HG03025 (cell line): ENCODE results near the gene HPS1.
A peak's percentile ranks its signal among the peaks of the same experiment; 100 is the strongest.

ENCODE experiments used
- ATAC-seq: cut with Tn5 transposase; IDR thresholded peaks from one replicate; pipeline ENCODE4 v1.9.1; 2021; ENCODE audit warnings: mild to moderate bottlenecking, moderate library complexity; ENCODE audit not compliant: unreplicated experiment, low FRiP score

Gene HPS1

DNA sequence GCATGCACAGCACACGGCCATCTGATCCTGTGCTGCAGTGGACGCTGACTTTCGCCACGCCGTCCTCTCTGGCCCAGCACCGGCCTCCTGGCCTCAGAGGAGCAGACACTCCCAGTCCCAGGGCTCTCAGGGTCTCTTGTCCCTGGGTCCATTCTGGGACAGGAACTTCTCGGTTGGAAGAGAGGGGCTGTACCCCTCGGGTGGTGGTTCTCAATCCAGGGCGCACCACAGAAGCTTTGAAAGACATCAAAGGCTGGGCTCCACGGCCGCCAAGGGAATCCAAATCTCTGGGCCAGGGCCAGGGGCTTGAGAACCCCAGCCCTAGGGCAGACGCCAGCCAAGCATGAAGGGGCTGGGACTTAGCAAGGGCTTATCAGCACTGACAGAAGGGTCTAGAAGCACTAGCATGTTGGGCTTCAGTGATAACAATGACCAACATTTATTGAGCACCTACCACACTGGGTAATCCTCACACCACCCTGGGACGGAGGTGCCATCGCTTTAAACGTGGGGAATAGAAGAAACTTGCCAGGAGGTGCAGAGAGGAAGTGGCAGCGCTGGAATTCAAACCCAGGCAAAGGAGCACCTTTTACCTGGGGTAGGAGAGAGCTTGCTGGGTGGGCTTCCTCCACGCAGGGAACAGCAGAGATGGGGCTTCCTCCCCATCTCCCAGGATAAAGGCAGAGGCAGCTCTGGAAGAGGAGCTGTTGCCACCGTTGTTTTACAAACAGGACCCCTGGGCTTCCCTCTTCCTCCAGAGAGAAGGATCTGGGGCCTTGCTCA is 29.9 kb downstream of the HPS1 start:
- no peak for ATAC-seq

DNA sequence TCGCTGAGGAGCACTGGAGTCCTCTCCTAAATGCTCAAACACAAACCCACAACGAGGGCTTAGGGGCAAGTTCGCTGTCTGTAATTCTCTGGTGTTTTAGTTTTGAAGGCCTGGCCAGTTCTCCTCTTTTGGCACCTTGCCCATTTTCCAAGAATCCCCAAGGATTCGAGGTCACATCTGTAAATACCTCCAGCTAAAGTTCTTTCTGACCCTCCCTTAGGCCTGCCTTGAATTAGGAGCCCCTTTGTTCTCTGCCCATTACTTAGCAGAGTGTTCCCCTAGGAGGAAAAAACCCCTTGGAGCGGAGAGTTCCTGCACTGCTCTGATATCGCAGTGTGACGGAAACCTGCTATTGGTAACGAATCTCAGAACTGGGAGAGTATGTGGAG is 31.0 kb downstream of the HPS1 start:
- no peak for ATAC-seq

DNA sequence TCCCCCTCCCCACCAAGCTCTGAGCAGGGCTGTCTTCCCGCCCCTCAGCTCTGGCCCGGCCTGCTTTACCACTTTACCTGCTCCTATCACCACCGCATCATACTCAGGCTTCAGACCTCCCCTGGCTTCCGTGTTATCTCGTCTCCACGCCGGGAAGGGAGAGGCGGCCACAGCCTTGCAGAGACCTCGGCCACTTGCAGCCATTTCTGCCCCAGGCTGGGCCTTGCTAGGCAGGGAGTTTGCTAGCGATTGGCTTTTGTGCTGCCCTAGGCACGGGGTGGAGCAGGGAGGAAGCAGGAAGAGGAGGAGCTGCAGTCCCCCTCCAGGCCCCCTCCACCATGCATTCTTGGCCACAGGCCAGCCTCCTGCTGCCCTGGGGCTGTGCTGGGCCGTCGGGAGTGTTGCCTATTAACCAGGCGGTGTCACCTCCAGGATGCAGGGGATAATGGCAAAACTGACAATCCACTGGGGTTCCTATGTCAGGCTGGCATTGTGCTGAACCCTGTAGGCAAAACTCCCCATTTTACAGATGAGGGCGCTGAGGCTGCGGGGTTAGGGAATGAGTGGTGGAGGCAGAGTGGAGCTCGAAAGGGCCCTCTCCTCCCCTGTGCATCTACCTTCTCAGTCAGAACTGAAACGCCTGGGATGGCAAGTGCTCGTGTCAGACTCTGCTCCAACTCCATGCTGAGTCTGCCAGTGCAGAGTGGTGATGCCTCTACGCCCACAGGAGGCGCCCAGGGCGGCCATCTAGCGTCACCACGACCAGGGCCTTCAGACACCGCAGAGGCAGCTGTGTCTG is 31.6 kb downstream of the HPS1 start, which contains the start of gene PYROXD2:
Gene PYROXD2 (minus strand): TSS at position 251 of the 799 bp plus-strand sequence. CDS start 47 bp downstream, at position 204.
- no peak for ATAC-seq

DNA sequence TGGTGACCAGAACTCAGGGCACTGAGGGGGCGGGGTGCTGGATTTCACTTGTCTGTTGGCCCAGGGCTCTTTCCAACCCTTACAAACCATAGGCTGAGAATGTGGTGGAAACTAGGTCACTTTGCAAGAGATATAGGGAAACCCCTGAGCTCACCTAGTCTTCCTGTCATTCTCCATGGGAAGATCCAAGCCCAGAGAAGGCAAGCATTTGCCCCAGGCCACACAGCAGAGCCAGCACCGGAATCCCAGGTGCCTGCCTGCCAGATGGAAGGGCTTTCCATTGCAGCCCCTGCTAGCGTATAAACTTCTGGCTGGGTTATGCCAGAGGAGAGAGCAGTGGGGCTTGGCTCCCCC is 32.2 kb downstream of the HPS1 start:
- ATAC-seq, result no peak

DNA sequence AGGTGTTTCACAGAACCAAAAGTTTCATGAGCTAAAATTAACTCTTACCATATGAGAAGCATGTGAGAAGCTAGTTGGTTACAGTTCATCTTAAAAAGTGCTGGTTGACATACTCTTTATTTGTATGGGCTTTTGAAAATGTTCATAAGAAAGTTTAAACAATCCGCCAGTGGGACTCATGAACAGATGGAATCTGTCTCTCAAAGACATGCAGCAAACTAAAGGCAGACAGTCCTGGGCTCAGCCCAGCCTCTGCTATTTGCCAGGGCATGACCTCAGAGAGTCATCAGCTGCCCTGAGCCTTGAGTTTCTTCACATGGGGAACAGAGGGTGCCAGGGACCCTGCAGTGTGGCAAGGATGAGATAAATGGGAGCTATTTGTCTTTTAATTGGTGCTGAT is 35.0 kb downstream of the HPS1 start:
- ATAC-seq, result no peak

DNA sequence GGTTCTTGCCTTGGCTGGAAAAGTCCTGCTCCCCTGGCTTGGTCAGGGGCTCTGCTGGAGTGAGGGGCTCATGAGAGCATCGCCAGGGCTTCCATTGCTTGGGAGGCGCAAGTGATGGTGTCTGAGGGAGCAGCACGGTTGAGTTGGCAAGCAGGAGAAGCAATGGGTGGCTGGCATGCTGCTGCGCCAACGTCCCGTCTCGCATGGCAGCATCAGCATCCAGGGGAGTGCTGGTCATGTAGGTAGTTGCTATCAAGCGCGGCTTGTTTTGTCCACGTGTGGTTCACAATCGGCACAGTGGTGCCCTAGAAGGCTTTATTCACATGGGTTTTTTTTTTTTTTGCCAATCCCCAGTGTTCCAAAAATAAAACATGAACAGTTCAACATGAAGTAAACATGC is 35.6 kb downstream of the HPS1 start:
- ATAC-seq, result no peak

DNA sequence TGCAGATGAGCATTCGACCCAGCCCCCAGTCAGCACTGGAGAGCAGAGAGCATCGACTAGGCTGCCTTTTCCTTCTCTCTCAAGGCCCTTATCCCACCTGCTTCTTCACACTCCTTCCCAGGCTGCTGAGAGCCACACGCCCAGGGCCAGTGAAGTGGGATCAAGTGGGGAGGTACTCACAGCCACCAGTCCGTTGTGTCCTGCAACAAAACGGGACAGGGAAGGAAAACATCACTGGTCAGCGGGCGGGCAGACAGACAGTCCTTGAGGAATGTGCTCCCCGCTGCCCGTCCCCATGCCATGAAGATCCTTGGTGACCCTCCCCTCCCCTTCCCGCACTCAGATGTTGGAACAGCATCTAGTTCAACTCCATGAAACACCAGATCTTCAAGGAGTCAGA is 36.0 kb downstream of the HPS1 start:
- no peak for ATAC-seq

DNA sequence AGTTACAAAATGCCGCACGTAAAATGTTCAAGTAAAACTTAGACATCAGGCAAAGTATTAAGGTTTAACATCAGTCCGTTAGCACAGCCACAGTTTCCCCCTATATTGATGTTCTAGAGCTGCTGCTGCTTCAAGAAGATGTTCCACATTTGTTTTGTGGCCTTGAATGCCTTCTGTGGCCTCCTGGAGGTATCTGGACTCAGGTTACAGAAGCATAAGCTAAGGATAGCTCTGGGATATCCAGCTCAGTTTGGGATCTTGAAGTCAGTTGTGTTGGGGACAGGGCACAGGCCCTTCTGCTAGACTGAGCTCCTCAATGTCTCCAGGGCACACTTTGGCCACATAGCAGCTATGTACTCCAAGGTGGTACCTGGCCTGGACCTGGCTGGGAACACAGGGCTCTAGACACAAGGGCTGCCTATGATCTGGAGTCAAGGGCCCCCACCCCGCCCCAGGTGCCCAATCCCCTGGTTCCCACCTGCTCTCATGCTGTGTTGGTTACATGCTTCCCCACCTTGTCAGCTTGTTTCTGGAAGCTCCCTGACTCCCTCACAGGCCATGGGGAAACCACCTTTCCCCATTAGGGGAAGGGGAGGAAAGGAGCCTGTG is 36.5 kb downstream of the HPS1 start:
- no peak for ATAC-seq

DNA sequence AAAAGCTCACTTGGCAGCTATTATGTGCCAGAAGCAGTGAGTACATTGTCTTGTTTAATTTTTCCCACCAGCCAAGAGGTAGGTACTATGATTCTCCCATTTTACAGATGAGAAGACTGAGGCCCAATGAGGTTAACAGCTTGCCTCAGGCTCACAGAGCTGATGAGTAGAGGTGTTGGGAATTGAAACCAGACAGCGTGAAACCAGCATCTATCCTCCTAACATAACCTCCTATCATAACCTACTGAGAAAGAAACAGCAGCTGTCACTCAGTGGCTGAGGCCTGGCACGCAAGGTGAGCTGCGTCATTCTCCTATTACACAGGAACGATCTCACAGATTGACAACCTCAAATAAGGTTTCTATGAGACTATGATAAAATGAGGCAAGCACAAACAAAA is 37.9 kb downstream of the HPS1 start:
- ATAC-seq, result no peak

DNA sequence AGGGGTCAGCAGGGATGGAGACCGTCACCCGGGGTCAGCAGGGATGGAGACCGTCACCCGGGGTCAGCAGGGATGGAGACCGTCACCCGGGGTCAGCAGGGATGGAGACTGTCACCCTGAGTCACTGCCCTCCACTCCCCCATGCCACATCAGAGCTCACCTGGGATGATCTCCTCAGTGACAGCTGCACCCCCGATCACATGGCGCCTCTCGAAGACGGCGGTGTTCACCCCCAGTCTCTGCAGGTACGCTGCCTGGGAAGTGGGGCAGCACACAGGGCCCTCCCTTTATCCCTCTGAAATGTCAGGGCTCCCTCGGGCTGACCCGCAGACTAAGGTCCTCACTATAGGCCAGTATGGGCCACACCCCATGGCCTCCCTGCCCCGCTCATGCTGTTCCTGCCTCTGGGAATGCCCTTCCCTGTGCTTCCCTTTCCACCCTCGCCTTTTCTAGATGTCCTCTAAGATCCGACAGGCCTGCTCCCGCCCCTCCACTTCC is 38.9 kb downstream of the HPS1 start:
- no peak for ATAC-seq

DNA sequence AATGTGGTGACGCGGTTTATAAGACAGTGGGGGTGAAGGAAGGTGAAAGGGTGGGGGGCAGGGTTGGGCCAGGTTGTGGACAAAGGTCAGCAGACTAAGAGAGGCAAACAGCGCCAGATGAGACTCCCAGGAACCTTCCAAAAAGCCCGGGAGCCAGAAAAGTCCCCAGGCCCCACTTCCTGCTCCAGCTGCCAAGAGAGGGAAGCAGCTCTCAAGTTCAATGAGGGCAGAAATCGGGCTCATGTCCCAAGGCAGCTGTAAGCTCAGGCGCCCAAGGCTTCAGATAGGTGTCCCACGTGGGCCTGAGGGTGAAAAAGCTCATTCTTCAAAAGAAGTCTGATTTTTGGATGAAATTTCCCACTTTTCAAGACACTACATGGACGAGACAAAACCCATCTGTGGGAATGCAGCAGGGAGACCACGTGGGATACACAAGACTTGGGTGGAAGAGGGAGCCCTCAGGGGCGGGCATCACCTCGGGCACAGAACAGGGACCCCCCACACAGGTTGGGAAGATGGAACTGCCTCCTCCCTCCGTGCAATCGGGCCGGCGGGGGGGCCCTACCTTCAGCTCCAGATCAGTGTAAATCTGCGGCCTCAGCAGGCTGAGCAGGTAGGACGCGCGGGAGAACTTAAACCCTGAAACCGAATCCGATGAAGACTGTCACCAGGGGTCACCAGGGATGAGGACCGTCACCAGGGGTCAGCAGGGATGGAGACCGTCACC is 39.6 kb downstream of the HPS1 start:
- ATAC-seq, result no peak

DNA sequence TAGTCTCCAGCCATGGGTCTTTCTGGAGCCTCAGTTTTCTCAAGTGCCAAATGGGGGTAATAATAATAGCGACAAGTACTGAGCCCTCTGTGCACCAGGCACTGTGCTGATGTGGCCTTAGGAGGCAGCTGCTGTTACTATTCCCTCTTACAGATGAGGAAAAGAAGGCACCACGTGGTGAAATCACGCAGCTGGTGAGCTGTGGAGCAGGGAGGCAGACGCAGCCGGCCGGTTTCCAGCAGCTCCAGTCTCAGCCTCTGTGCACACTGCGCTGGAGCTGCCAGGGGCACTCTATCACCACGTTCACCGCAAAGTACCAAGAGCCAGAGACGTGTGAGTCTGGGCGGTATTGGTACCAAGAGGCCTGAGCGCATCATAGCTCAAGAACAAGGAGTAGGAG is 41.3 kb downstream of the HPS1 start:
- no peak for ATAC-seq

DNA sequence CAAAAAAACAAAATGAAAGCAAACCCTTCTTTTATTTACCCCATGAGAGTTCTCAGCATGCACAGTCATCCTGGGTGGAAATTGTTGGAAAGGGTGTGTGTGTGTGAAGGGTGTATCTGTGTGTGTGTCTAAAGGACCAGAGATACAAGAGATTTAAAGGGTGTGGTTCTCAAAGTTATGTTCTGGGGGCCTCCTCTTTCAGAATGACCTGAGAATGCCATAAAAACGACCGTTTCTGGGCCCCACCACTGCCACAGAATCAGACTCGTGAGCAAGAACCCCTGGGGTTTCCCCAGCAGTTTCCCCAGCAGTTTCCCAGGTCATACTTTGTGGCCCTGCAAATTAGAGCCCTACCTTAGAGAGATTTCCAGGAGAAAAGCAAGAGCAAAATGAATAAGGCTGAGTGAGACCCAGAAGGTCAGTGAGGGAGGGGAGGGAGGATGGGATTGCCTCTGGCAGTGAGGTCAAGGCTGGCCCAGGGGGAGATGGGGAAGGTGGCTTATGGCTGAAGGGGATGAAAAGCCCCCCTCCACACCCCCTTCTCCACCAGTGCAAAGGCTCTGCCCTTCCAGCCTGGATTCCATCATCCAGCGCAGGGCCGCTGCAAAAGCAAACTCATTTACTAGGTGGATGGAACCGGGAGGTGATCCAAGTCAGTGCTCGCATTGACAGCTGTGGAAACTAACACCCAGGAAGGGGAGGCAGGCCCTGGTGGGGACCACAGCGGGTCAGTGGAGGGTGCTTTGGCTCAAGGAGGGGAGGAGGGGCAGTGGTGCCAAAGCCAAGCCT is 42.0 kb downstream of the HPS1 start:
- ATAC-seq, result peak; percentile 57

DNA sequence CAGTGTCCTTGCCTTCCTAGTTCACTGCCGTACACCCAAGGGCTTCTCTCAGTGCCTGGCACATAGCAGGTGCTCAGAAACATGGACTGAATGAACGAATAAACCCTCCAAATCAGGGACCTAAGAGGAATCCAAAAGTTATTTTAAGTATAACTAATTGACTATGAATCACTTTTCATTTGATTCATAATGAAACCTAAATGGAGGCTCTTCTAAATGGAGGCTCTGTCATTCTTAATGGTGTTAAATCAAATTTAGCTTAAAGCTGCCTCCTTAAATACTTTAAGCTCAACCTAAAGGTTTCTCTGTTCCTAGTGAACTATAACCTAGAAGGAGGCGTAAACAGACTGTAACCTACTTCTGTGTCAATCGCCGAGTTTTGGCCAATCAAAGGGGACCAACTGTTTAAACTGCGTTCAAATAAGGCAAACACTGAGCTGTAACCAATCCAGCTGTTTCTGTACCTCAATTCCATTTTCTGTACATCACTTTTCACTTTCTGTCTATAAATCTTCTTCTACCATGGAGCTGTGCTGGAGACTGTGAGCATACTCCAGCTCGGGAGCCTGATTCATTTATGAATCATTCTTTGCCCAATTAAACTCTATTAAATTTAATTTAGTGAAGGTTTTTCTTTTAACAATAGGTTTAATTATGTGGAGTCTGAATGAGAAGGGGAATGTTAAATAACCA is 42.8 kb downstream of the HPS1 start:
- ATAC-seq, result no peak

DNA sequence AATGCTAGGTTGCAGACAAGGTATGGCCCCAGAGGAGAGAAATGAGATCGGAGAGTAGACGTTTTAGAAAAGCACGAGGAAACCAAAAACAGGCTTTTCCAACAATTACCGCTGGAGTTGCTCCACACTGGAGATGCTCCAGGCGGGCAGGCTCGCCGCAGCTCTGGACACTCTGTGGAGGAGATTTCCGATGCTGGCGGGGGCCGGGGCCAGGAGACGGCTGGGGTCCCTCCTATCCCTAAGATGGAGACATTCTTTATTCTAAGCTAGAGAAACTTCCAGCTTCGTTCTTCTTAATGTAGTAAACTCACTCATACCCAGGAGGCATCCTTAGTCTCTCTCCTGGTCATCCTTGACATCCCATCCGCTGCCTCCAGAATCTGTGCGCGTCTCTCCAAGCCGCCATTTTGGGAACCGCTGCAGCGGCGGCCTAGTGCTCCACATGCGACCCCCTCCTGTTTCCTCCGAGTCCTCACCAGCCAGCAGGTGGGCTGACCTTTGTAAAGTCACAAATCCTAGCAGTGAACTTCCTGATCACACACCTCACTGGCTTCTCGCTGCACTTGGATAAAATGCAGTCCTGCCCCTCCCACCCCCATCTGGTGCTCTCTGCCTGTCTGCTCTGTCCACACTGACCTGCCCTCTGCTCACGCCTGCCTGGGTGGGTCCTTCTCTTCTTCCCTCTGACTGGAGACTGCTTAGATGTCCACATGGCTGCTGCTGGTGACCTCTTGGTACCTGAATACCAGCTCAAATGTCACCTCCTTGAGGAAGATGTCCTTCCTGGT is 43.6 kb downstream of the HPS1 start:
- no peak for ATAC-seq

DNA sequence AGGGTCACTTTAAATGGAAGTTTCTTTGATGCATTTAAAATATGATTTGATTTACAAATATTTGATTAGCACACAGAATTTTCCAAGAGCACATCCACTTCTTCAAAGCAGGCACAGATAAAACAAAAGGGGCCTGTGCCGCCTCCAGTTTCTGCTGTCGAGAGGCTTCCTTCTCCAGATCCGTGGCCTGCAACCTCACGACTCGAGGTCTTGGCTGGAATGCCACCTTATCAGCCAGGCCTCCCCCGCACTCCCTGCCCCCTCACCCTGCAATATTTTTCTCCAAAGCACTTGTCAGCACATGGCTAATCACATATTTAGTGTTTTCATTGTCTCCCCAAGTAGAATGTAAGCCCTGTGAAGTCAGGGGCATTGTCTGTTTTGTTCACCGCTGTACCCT is 44.3 kb downstream of the HPS1 start:
- ATAC-seq, result no peak

DNA sequence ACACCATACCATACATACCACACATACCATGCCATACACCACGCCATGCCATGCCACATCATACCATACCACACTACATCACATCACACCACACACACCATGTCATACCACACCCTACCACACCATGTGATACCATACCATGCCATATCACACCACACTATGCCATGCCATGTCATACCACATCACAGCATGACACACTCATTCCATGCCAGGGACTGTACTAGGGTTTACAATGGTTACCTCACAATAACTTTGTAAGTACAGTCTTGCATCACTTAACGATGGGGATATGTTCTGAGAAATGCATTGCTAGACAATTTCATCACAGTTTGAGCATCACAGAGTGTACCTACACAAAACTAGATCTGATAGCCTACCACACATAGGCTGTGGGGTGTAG is 46.3 kb downstream of the HPS1 start:
- ATAC-seq, result no peak

DNA sequence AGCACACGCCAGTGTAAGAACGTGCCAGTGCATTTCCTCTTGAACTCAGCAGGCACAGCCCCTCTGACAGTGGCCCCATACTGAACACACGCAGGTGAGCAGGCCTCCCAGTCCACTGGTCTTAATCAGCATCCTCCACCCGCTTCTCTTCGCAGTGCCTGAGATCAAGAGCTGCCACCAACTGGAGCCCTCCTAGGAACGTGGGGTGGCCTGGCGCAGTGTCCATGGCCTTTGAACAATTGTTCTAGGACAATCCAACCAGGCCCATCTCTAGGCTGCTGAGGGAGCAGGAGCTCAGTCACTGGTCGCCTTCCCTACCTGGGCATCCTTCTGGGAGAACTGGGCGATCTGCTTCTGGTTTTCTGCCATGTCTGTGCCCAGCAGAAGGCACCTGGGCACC is 47.0 kb downstream of the HPS1 start:
- ATAC-seq, result no peak
